DMS153 (cell line): ENCODE data around the gene LMF2.

ENCODE experiments used
- DNase-seq: peaks from one replicate; lab custom pipeline; 2025; lab: John Stamatoyannopoulos, UW

The LMF2 gene

GRCh38 chr22:50504369-50505211 lies 2.9 kb downstream of the LMF2 start:
- DNase-seq, result no peak

GRCh38 chr22:50503475-50504145 lies 3.9 kb downstream of the LMF2 start:
- DNase-seq, result no peak

GRCh38 chr22:50502628-50503474 lies 4.7 kb downstream of the LMF2 start:
- no peak for DNase-seq

- no peak for DNase-seq
Observed at GRCh38 chr22:50502096-50502495, 5.4 kb downstream of the LMF2 start.

GRCh38 chr22:50500452-50500851 lies 7.0 kb downstream of the LMF2 start:
- no peak for DNase-seq

GRCh38 chr22:50498322-50498890 lies 9.1 kb downstream of the LMF2 start:
- DNase-seq, result peak; percentile 75

GRCh38 chr22:50497093-50497492 lies 10.4 kb downstream of the LMF2 start:
- no peak for DNase-seq

GRCh38 chr22:50490531-50491308 lies 16.8 kb downstream of the LMF2 start:
- peak; percentile 16 for DNase-seq

GRCh38 chr22:50489363-50490243 lies 17.9 kb downstream of the LMF2 start:
- DNase-seq, result no peak

- DNase-seq, result no peak
Observed at GRCh38 chr22:50488886-50489285, 18.6 kb downstream of the LMF2 start.

- no peak for DNase-seq
Observed at GRCh38 chr22:50488006-50488677, 19.4 kb downstream of the LMF2 start.

- no peak for DNase-seq
Observed at GRCh38 chr22:50487290-50488005, 20.1 kb downstream of the LMF2 start.

- DNase-seq, result no peak
Observed at GRCh38 chr22:50486561-50487289, 20.8 kb downstream of the LMF2 start, which contains the start of gene MIOX. Gene MIOX, plus strand, starts transcription at chr22:50486859. Its CDS starts 39 bp downstream, at chr22:50486898.

- no peak for DNase-seq
Observed at GRCh38 chr22:50485221-50486131, 22.0 kb downstream of the LMF2 start.

- no peak for DNase-seq
Observed at GRCh38 chr22:50483977-50484853, 23.3 kb downstream of the LMF2 start.

GRCh38 chr22:50483556-50483955 lies 23.9 kb downstream of the LMF2 start:
- DNase-seq, result no peak
